Ishikawa (cell line): ENCODE data around the gene SAMD14.

ENCODE experiments used
- CEBPB ChIP-seq: IDR thresholded peaks from 2 replicates; pipeline ENCODE4 v1.6.1; 2012
- CREB1 ChIP-seq: IDR thresholded peaks from 2 replicates; pipeline ENCODE4 v1.6.1; 2012; ENCODE audit warnings: low read depth
- EGR1 ChIP-seq: IDR thresholded peaks from 2 replicates; pipeline ENCODE4 v1.6.1; 2012
- EP300 ChIP-seq: IDR thresholded peaks from 2 replicates; pipeline ENCODE4 v1.6.1; 2012; ENCODE audit warnings: borderline replicate concordance
- FOXM1 ChIP-seq: IDR thresholded peaks from 2 replicates; pipeline ENCODE4 v1.6.1; 2012; ENCODE audit warnings: low read depth, borderline replicate concordance
- MAX ChIP-seq: IDR thresholded peaks from 2 replicates; pipeline ENCODE4 v1.6.1; 2012
- NFIC ChIP-seq: IDR thresholded peaks from 2 replicates; pipeline ENCODE4 v1.6.1; 2012
- RAD21 ChIP-seq: IDR thresholded peaks from 2 replicates; pipeline ENCODE4 v1.6.1; 2012; ENCODE audit warnings: low read depth
- REST ChIP-seq: IDR thresholded peaks from 2 replicates; pipeline ENCODE4 v1.6.1; 2012; ENCODE audit warnings: low read depth, mild to moderate bottlenecking
- TAF1 ChIP-seq: IDR thresholded peaks from 2 replicates; pipeline ENCODE4 v1.6.1; 2012; ENCODE audit warnings: low read depth, mild to moderate bottlenecking
- TCF12 ChIP-seq: IDR thresholded peaks from 2 replicates; pipeline ENCODE4 v1.6.1; 2012; ENCODE audit warnings: low read depth
- TEAD4 ChIP-seq: IDR thresholded peaks from 2 replicates; pipeline ENCODE4 v1.6.1; 2012
- USF1 ChIP-seq: IDR thresholded peaks from 2 replicates; pipeline ENCODE4 v1.6.1; 2012
- YY1 ChIP-seq: IDR thresholded peaks from 2 replicates; pipeline ENCODE4 v1.6.1; 2012; ENCODE audit warnings: low read depth
- ZBTB7A ChIP-seq: IDR thresholded peaks from 2 replicates; pipeline ENCODE4 v1.6.1; 2012; ENCODE audit warnings: low read depth

The SAMD14 gene

GRCh38 chr17:50129728-50130558 is at the start of gene SAMD14:
SAMD14 (minus strand) TSS chr17:50130160; CDS start chr17:50124959, 5,201 bp downstream.
- TF ChIP-seq CEBPB (no peak), EGR1 (no peak), ZBTB7A (no peak; the same call in 1 of the 2 replicates), REST (no peak), MAX (no peak), CREB1 (no peak), FOXM1 (no peak), TCF12 (no peak), TAF1 (no peak), YY1 (no peak), NFIC (no peak), RAD21 (no peak), EP300 (no peak), USF1 (no peak), TEAD4 (no peak)

- peak; percentile 94 for TF ChIP-seq FOXM1
- TF ChIP-seq EP300 = peak; percentile 97
- TF ChIP-seq REST = 0 out of 2 replicates have a peak, but pooled peaks have one; percentile 7
- TF ChIP-seq ZBTB7A = 0 out of 2 replicates have a peak, but pooled peaks have one; percentile 30
- peak; percentile 91 for TF ChIP-seq NFIC
- peak; percentile 99 for TF ChIP-seq TCF12
- TF ChIP-seq YY1 = peak; percentile 62; the same call in 1 of the 2 replicates
- TF ChIP-seq RAD21 = peak; percentile 57
- TF ChIP-seq CREB1 = peak; percentile 39; the same call in 1 of the 2 replicates
- TF ChIP-seq MAX = peak; percentile 95
- TF ChIP-seq CEBPB = no peak
- TF ChIP-seq TAF1 = no peak
- peak; percentile 89 for TF ChIP-seq USF1
- peak; percentile 94 for TF ChIP-seq EGR1
- TF ChIP-seq TEAD4 = peak; percentile 91
Observed at GRCh38 chr17:50177983-50178834, 48.2 kb upstream of the SAMD14 start.

- TF ChIP-seq NFIC = no peak
- no peak for TF ChIP-seq MAX
- TF ChIP-seq REST = no peak
- no peak for TF ChIP-seq TAF1
- TF ChIP-seq YY1 = no peak
- no peak for TF ChIP-seq FOXM1
- no peak for TF ChIP-seq CEBPB
- TF ChIP-seq TCF12 = no peak
- TF ChIP-seq TEAD4 = no peak
- no peak for TF ChIP-seq EGR1
- TF ChIP-seq EP300 = no peak
- no peak for TF ChIP-seq ZBTB7A
Observed at GRCh38 chr17:50177476-50177875, 47.5 kb upstream of the SAMD14 start.
